Progenitor cell of endocrine pancreas (in vitro differentiated cells): ENCODE data around the gene SLC25A13. TPM values are rescaled to one million over a fixed set of nuclear protein-coding genes. Genes with fewer than 3 reads are reported as not detected.

Experiments used
- DNase-seq: peaks from one replicate; pipeline ENCODE4 v3.0.0; 2021; ENCODE audit warnings: low spot score; ENCODE audit not compliant: unreplicated experiment
- H3K27ac Mint-ChIP-seq: 2 replicates; pipeline ENCODE4 v1.8.0; 2021; ENCODE audit warnings: mild to moderate bottlenecking, moderate library complexity, mixed read lengths
- H3K27me3 Mint-ChIP-seq: 2 replicates; pipeline ENCODE4 v1.8.0; 2021; ENCODE audit warnings: mixed read lengths
- H3K36me3 Mint-ChIP-seq: 2 replicates; pipeline ENCODE4 v1.8.0; 2022; ENCODE audit warnings: mixed read lengths; ENCODE audit not compliant: insufficient read depth
- H3K4me1 Mint-ChIP-seq: 2 replicates; pipeline ENCODE4 v1.8.0; 2021; ENCODE audit warnings: low read depth, mixed read lengths
- H3K4me3 Mint-ChIP-seq: 2 replicates; pipeline ENCODE4 v1.8.0; 2021; ENCODE audit warnings: low read depth, mild to moderate bottlenecking, moderate library complexity, mixed read lengths
- H3K9me3 Mint-ChIP-seq: 2 replicates; pipeline ENCODE4 v1.8.0; 2021; ENCODE audit warnings: low read depth, mixed read lengths
- CTCF ChIP-seq: fragments of 200-600 bp; sonication (generic); IDR thresholded peaks from one replicate; pipeline ENCODE4 v1.5.0; 2021; ENCODE audit warnings: antibody characterized with exemption, mild to moderate bottlenecking; ENCODE audit not compliant: unreplicated experiment
- total RNA-seq: library from RNA; stranded (reverse); gene quantifications from 2 replicates; pipeline ENCODE4 v1.2.1, GENCODE V29; 2021

SLC25A13 gene
- total RNA-seq, 1 donor from 2014 or later = 54.0 TPM

- TF ChIP-seq CTCF = no peak
- peaks cover 6% of the 10 kb centered on the region for H3K4me1 Mint-ChIP-seq
- no peak overlapping the region for H3K4me3 Mint-ChIP-seq
These were observed 139.3 kb downstream of the SLC25A13 start for GRCh38 chr7:96182424-96183158.

DNA sequence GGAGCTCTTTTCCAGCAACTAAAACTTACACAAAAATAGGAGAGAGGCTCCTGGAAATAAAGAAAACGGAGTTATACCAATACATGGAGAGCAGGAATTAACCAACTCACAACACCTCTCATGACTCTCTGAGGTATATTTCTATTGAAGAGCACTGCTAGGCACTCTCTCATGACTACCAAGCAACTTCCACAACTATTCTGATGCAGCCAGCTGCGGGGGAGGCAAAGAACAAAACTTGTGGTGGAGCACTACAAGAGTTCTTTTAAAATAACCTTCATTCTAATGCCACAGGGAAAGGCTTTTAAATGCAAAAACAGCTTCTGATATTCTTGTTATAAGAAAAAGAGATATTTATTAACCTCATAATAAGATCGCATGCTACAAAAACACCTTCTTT lies 140.7 kb downstream of the SLC25A13 start:
- Mint-ChIP-seq H3K4me3 (no peak overlapping the region), H3K27me3 (no peaks in the 10 kb centered on the region), H3K27ac (no peak overlapping the region), H3K36me3 (peaks cover 8% of the 10 kb centered on the region), H3K4me1 (peaks cover 6% of the 10 kb centered on the region), H3K9me3 (no peaks in the 10 kb centered on the region)
- DNase-seq = no peak
- no peak for TF ChIP-seq CTCF

More at GRCh38 chr7:96182424-96183158, 139.3 kb downstream of the SLC25A13 start:
- no peak for DNase-seq
- peaks cover 8% of the 10 kb centered on the region for H3K36me3 Mint-ChIP-seq
- H3K27me3 Mint-ChIP-seq = no peaks in the 10 kb centered on the region
- no peaks in the 10 kb centered on the region for H3K9me3 Mint-ChIP-seq
- no peak overlapping the region for H3K27ac Mint-ChIP-seq

- Mint-ChIP-seq H3K4me1 (peaks cover 14% of the 10 kb centered on the region), H3K4me3 (no peak overlapping the region), H3K27me3 (no peaks in the 10 kb centered on the region), H3K36me3 (peaks cover 8% of the 10 kb centered on the region), H3K27ac (no peak overlapping the region), H3K9me3 (no peaks in the 10 kb centered on the region)
- no peak for DNase-seq
- TF ChIP-seq CTCF = no peak
These were observed 142.1 kb downstream of the SLC25A13 start for GRCh38 chr7:96179837-96180236.

DNA sequence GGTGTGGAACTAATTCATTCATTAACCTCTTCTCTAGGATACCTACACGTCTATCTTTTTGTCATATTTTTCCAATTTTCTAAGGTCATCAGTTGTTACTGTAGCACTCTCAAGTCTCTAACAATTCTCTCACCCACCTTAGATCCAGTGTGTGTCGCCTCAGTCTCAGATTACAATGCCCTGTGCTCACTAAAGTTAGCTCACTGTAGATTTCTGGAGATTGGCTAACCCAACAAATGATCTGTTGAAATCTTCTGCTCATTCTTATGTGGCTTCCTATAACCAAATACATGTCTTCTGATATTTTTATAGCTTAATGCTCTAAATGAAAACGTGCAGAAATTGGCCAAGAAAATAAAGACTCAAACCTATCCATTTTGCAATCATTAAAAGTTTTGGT lies 142.6 kb downstream of the SLC25A13 start:
- TF ChIP-seq CTCF = no peak
- Mint-ChIP-seq H3K4me1 (peaks cover 19% of the 10 kb centered on the region), H3K4me3 (no peak overlapping the region), H3K36me3 (peaks cover 4% of the 10 kb centered on the region), H3K9me3 (no peaks in the 10 kb centered on the region), H3K27me3 (peaks cover 2% of the 10 kb centered on the region), H3K27ac (no peak overlapping the region)
- DNase-seq = no peak

GRCh38 chr7:96178581-96178980 lies 143.3 kb downstream of the SLC25A13 start:
- no peak overlapping the region for H3K27ac Mint-ChIP-seq
- H3K4me1 Mint-ChIP-seq = peaks cover 19% of the 10 kb centered on the region

More at GRCh38 chr7:96178581-96178980, 143.3 kb downstream of the SLC25A13 start:
- Mint-ChIP-seq H3K9me3 (no peaks in the 10 kb centered on the region), H3K27me3 (peaks cover 5% of the 10 kb centered on the region), H3K36me3 (peaks cover 2% of the 10 kb centered on the region), H3K4me3 (no peak overlapping the region)
- no peak for TF ChIP-seq CTCF
- no peak for DNase-seq
